ENCODE results near the gene PHACTR3. TPM values are rescaled to one million over a fixed set of nuclear protein-coding genes. Genes with fewer than 3 reads are reported as not detected.

The PHACTR3 gene
- total RNA-seq, 4 donors from 2014 or later: 0.66 to 7.8 TPM; not detected in 2

DNA sequence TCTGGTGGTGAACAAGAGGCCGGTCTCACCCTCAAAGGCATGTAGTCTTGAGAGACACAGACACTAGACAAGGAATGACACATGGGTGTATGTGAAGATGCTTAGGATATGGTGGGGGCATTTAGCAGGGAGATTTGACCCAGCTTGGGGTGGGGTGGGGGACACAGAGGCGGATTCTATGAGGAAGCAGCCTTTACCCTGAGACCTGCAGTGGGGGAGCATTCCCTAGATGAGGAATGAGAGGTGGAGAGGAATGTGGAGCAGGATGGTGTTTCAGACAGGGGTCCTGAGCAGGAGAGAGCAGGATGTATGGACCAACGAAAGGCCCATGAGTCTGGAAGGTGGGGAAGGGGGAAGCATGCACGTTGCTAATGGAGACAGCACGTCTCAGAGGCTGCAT, 57.8 kb downstream of the PHACTR3 start:
- TF ChIP-seq, protein P1, sequence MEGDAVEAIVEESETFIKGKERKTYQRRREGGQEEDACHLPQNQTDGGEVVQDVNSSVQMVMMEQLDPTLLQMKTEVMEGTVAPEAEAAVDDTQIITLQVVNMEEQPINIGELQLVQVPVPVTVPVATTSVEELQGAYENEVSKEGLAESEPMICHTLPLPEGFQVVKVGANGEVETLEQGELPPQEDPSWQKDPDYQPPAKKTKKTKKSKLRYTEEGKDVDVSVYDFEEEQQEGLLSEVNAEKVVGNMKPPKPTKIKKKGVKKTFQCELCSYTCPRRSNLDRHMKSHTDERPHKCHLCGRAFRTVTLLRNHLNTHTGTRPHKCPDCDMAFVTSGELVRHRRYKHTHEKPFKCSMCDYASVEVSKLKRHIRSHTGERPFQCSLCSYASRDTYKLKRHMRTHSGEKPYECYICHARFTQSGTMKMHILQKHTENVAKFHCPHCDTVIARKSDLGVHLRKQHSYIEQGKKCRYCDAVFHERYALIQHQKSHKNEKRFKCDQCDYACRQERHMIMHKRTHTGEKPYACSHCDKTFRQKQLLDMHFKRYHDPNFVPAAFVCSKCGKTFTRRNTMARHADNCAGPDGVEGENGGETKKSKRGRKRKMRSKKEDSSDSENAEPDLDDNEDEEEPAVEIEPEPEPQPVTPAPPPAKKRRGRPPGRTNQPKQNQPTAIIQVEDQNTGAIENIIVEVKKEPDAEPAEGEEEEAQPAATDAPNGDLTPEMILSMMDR (IDR thresholded peaks at IDR 0.05; ENCODE audit: low read depth): no peak

GRCh38 chr20:59662856-59663512, 58.6 kb downstream of the PHACTR3 start:
- TF ChIP-seq, protein P1 (IDR thresholded peaks at IDR 0.05; ENCODE audit: low read depth): no peak

DNA sequence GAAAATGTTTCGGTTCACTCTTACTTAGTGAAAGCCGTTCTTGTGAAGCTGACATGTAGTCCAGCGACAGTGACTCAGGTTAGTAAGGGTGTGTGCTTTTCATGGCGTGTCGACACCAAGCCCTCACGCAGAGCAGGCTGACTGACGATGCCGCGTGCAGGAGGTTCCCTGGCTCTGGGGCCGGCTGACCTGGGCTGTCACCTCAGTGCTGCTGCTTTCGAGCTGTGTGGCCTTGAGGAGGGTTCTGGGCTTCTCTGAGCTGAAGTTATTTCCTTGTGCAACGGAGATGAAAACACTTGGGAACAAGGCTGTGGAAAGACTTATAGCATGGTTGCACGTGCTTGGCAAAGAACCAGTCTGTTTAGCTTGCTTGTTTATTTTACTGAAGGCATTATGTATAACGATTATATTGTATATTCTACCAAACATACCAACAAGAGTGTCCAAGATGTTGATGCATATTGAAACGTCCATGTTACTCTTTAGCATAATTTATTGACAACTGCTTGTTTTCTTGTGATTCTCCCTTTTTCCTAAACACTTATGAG, 59.2 kb downstream of the PHACTR3 start:
- TF ChIP-seq, protein P1 (IDR thresholded peaks at IDR 0.05; ENCODE audit: low read depth): no peak

DNA sequence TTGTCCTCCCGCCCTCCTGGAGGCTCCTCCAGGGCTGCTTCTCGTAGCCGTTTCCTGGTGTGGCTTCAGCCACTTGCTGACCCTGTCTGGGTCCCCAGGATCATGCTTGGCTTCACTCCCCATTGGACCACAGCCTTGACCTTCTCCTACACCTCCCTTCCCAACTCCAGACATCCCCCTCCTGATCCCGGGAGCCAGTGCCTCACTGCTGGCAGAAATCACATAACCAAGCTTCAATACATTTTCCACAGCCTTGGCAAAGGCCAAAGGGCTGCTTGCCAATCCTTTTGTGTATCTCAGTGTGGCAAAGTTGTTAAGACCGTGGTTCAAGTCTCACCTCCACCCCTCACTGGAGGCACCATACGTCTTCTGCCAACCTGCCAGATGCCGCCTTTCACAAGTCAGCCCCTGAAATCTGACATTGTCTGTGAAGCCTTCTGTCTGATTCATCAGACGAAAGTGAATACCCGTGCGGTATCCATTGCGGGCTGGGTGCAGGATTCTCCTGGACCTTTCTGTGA, 60.1 kb downstream of the PHACTR3 start:
- TF ChIP-seq, protein P1 (IDR thresholded peaks at IDR 0.05; ENCODE audit: low read depth): no peak

GRCh38 chr20:59665656-59666555, 61.6 kb downstream of the PHACTR3 start:
- TF ChIP-seq, protein P1 (IDR thresholded peaks at IDR 0.05; ENCODE audit: low read depth): no peak

DNA sequence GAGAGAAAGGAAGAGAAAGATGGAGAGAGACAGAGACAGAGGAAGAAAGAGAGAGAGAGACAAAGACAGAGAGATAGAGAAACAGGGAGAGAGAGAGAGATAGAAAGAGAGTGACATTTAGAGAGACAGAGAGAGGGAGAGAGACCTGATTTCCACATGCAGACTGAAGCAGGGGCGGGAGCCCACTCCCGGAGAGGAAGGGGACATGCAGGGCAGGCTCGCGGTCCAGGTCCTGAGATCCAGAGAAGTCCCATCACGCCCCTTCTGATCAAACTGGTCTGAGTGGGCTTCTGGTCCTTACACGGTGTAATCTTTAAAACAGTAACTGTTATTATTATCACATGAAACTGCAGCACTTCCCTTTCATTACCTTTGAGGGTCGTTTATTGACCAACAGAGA, 62.2 kb downstream of the PHACTR3 start:
- TF ChIP-seq, protein P1 (IDR thresholded peaks at IDR 0.05; ENCODE audit: low read depth): no peak

DNA sequence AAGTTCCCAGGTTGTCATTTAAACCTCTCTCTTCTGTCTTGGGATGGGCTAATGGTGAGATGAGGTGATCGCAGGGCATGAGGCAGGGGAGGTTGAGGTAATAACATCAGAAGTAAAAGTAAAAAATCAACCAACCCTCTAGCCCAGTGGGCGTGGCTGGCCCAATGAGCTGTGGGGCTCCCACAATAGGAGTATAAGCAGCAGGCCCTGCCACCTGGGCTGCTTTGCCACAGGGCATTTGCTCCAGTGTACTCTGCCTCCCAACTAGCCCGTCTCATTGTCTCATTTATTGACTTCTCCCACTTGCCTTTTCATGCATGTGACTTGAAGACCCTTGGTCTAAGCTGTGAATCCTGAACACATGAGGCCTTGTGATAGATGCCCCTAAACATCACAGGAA, 62.8 kb downstream of the PHACTR3 start:
- TF ChIP-seq, protein P1 (IDR thresholded peaks at IDR 0.05; ENCODE audit: low read depth): no peak

Measured in subcutaneous adipose tissue (tissue), 4 donors.